A673 (cell line): ENCODE results near the gene TMOD4. TPM values are rescaled to one million over a fixed set of nuclear protein-coding genes. Genes with fewer than 3 reads are reported as not detected.
A peak's percentile ranks its signal among the peaks of the same experiment; 100 is the strongest.

Experiments
- BruUV-seq: library from RNA; stranded (reverse); fragments of 400-500 nt; replicated peaks from 2 replicates; lab custom pipeline; 2021; lab: Mats Ljungman, UMichigan
- CTCF ChIA-PET: fragments of 300-600 bp; sonication (Branson Sonifier 250); formaldehyde crosslinking; loops from one replicate; lab custom pipeline; 2022; ENCODE audit warnings: antibody characterized with exemption; lab: Charles Lee
- POLR2A ChIA-PET: fragments of 300-600 bp; sonication (Branson Sonifier 250); formaldehyde crosslinking; loops from one replicate; lab custom pipeline; 2022; ENCODE audit warnings: antibody characterized with exemption; ENCODE audit not compliant: low non-redundant PET; lab: Charles Lee
- DNase-seq: peaks from one replicate; pipeline ENCODE4 v3.0.0-alpha.2; 2015; ENCODE audit warnings: low spot score
- H3K27ac ChIP-seq: fragments of 200-600 bp; sonication (generic); 2 replicates; pipeline ENCODE4 v1.5.1; 2016; ENCODE audit warnings: mixed run types, low read depth, mild to moderate bottlenecking, mixed read lengths, antibody characterized with exemption, low read length; ENCODE audit not compliant: poor library complexity, severe bottlenecking
- H3K27me3 ChIP-seq: fragments of 200-600 bp; sonication (generic); replicated peaks from 2 replicates; pipeline ENCODE4 v1.6.1; 2017; ENCODE audit warnings: mixed run types, low read depth, mild to moderate bottlenecking, mixed read lengths, antibody characterized with exemption, low read length; ENCODE audit not compliant: insufficient read depth, poor library complexity
- H3K36me3 ChIP-seq: fragments of 200-600 bp; sonication (generic); 2 replicates; pipeline ENCODE4 v1.6.1; 2016; ENCODE audit warnings: mixed run types, mild to moderate bottlenecking, mixed read lengths, antibody characterized with exemption, low read length; ENCODE audit not compliant: insufficient read depth, poor library complexity, severe bottlenecking
- H3K4me1 ChIP-seq: fragments of 200-600 bp; sonication (generic); 2 replicates; pipeline ENCODE4 v1.6.1; 2017; ENCODE audit warnings: mixed run types, mild to moderate bottlenecking, mixed read lengths, antibody characterized with exemption, low read length; ENCODE audit not compliant: insufficient read depth, poor library complexity, severe bottlenecking
- H3K4me3 ChIP-seq: fragments of 200-600 bp; sonication (generic); 2 replicates; pipeline ENCODE4 v1.5.1; 2016; ENCODE audit warnings: low read depth, mixed run types, mild to moderate bottlenecking, mixed read lengths, low read length; ENCODE audit not compliant: poor library complexity, severe bottlenecking
- H3K9me3 ChIP-seq: fragments of 200-600 bp; sonication (generic); 2 replicates; pipeline ENCODE4 v1.6.1; 2016; ENCODE audit warnings: mixed run types, low read depth, mild to moderate bottlenecking, mixed read lengths, antibody characterized with exemption, low read length; ENCODE audit not compliant: poor library complexity, severe bottlenecking
- EZH2 ChIP-seq: fragments of 200-600 bp; sonication (generic); IDR thresholded peaks from 2 replicates; pipeline ENCODE4 v1.6.1; 2017; ENCODE audit warnings: borderline replicate concordance, low read depth, mild to moderate bottlenecking, mixed read lengths, antibody characterized with exemption, low read length; ENCODE audit not compliant: poor library complexity, severe bottlenecking
- intact Hi-C: fragments of 100-400 bp; cut with micrococcal nuclease; formaldehyde crosslinking; loops from one replicate; pipeline ENCODE4 v1.10.0; 2022; ENCODE audit not compliant: unreplicated experiment
- total RNA-seq: library from RNA; stranded (reverse); gene quantifications from 2 replicates; pipeline ENCODE4 v1.2.3, GENCODE V29; 2021
- TF ChIP-seq, protein P1 (sequence below): fragments of 300-800, 200-600 bp; sonication (generic); conservative IDR thresholded peaks from 2 replicates; pipeline ENCODE4 v1.5.1; 2017; ENCODE audit warnings: low read depth, mild to moderate bottlenecking, antibody characterized with exemption, low read length, moderate library complexity, mixed read lengths

The TMOD4 gene
- total RNA-seq, 1 experiment from 2014 or later = 1.4 TPM

DNA sequence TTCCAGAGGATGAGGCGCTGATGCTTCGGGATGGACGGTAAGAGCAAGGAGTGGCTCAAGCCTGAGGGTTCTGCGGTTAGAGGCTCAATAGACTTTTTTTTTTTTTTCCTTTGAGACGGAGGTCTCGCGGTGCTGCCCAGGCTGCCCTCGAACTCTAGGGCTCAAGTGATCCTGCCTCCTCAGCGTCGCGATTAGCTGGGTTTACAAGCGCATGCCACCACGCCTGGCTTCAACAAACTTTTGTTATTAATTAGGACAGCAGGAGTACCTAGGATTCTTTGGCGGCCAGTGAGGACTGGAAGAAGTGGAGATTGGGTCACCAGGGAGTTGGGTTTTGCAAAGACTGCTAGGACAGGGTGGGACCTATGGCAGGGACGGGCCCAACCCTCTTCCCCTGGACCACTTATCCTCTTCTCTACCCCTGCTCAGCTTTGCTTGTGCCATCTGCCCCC lies 9.2 kb downstream of the TMOD4 start:
- CTCF ChIA-PET = interaction anchor here (0.5 to 0.9 kb wide), 2 partner anchors 67 to 115 kb away, joined by 3 read pairs; no protein-coding TSS in a partner anchor
- peak; percentile 21 for DNase-seq
- Histone ChIP-seq H3K4me1 (peaks cover 13% of the 10 kb centered on the region), H3K4me3 (peak overlapping the region; percentile 73), H3K9me3 (no peaks in the 10 kb centered on the region), H3K36me3 (peaks cover 21% of the 10 kb centered on the region), H3K27ac (peak overlapping the region; percentile 81), H3K27me3 (no peaks in the 10 kb centered on the region)
- no peak for TF ChIP-seq EZH2
- TF ChIP-seq, protein P1, sequence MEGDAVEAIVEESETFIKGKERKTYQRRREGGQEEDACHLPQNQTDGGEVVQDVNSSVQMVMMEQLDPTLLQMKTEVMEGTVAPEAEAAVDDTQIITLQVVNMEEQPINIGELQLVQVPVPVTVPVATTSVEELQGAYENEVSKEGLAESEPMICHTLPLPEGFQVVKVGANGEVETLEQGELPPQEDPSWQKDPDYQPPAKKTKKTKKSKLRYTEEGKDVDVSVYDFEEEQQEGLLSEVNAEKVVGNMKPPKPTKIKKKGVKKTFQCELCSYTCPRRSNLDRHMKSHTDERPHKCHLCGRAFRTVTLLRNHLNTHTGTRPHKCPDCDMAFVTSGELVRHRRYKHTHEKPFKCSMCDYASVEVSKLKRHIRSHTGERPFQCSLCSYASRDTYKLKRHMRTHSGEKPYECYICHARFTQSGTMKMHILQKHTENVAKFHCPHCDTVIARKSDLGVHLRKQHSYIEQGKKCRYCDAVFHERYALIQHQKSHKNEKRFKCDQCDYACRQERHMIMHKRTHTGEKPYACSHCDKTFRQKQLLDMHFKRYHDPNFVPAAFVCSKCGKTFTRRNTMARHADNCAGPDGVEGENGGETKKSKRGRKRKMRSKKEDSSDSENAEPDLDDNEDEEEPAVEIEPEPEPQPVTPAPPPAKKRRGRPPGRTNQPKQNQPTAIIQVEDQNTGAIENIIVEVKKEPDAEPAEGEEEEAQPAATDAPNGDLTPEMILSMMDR = no peak
- BruUV-seq = no TSS peak
- intact Hi-C loops = no loop called here
- POLR2A ChIA-PET = no interaction called here

DNA sequence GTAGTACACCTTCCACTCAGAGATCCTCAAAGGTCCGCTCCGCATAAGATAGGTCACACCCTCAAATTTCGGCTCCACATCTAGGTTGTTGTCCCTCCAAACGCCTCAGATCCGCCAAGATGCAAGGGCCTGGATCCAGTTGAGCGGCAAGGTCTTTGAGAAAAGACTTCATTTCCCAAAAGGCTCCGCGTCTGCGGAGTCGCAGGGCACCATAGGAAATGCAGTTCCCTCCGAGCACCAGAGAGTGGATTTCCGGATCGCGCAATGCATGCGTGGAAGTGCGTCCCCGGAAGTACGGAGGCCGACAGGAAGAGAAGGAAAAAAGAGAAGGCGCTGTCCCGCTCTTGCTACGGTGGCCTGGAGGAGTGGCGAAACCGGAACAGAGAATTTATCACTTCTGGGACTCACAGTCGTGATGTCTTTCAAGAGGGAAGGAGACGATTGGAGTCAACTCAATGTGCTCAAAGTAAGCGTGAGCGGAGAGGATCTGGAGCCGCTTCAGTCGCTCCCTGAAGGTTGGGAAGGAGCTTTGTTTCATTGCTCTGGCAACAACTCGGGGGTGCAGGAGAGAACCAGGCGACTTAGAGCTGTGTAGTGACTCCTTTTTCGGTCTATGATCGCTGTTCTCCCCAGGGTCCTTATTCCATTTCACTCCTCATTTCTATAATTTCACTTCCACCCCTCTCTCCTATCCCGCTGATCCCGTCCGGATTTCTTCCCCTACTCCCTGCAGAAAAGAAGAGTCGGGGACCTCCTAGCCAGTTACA lies 9.9 kb downstream of the TMOD4 start, which contains the start of the genes LYSMD1 and SCNM1:
Gene LYSMD1 (minus strand): TSS at position 165 of the 767 bp plus-strand sequence. CDS start 644 bp downstream, outside the sequence.
Gene SCNM1 (plus strand): TSS at position 407 of the 767 bp plus-strand sequence. CDS start 9 bp downstream, at position 416.
- H3K4me3 ChIP-seq = peak within 1 kb of the TSS; percentile 73
- intact Hi-C loops = no loop called here
- TF ChIP-seq, protein P1 = no peak
- TF ChIP-seq EZH2 = no peak
- DNase-seq = peak; percentile 100
- no peaks in the 10 kb centered on the region for H3K27me3 ChIP-seq
- peak within 1 kb of the TSS; percentile 81 for H3K27ac ChIP-seq
- CTCF ChIA-PET = interaction anchor here (0.5 to 1.6 kb wide), 2 partner anchors 66 to 116 kb away, joined by 3 to 9 read pairs; no protein-coding TSS in a partner anchor
- POLR2A ChIA-PET = no interaction called here
- peaks cover 13% of the 10 kb centered on the region for H3K4me1 ChIP-seq
- TSS peak; percentile 77 for BruUV-seq
- H3K9me3 ChIP-seq = no peaks in the 10 kb centered on the region
- peaks cover 23% of the 10 kb centered on the region for H3K36me3 ChIP-seq

DNA sequence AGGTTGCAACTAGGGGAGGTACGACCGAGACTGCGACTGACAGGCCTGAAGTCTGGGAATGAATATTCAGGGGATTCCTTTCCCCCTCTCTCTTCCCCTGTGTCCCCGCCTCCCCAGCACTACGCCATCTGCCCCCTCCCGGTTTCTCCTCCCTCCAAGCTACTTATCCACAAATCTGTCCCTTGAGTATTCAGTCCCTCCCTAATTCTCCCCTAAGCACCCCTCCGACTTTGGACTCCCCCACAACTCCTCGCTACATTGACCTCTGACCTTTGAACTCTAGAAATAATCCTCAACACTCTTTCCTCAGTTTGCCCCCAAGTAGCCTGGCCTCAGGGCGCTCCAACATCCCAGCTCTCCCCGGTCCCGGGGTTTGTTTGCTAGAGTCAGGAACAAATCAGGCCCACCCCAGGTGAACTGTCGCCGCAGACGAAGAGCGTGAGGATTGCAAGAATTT lies 10.5 kb downstream of the TMOD4 start:
- Histone ChIP-seq H3K9me3 (no peaks in the 10 kb centered on the region), H3K36me3 (peaks cover 23% of the 10 kb centered on the region), H3K4me1 (peaks cover 13% of the 10 kb centered on the region), H3K4me3 (peak overlapping the region; percentile 73), H3K27ac (peak overlapping the region; percentile 81), H3K27me3 (no peaks in the 10 kb centered on the region)
- no peak for TF ChIP-seq EZH2
- TF ChIP-seq, protein P1 = no peak
- CTCF ChIA-PET = interaction anchor here (1.6 kb wide), 1 partner anchor 65 kb away, joined by 9 read pairs; no protein-coding TSS in a partner anchor
- no TSS peak for BruUV-seq
- POLR2A ChIA-PET = interaction anchor here (0.6 kb wide), 1 partner anchor 11 kb away, joined by 3 read pairs; no protein-coding TSS in a partner anchor
- DNase-seq = peak; percentile 88
- intact Hi-C loops = no loop called here
